ENCODE measurements around the gene MSGN1.

GRCh38 chr2:17821080-17821479 is 4.8 kb downstream of the MSGN1 start:
- TF ChIP-seq CTCF (IDR thresholded peaks at IDR 0.05) (no peak), POLR2A (IDR thresholded peaks at IDR 0.05) (no peak)
